Upper lobe of left lung (tissue), 4 donors: Measurements from ENCODE around the gene UBE2D4.

Experiments
- CTCF ChIP-seq, 6 experiments: fragments of 450-650 bp in 4 of 6; fragments of 200-600 bp in 2 of 6; sonication (generic) in 2 of 6; IDR thresholded peaks; one replicate each; pipeline ENCODE4 v1.5.1; 2016 to 2019; ENCODE audit warnings: antibody characterized with exemption in 6 of 6
- POLR2A ChIP-seq, 4 donors: fragments of 450-650 bp; IDR thresholded peaks; one replicate each; pipeline ENCODE4 v1.5.1; 2016 to 2017; ENCODE audit warnings: antibody characterized with exemption in 4 of 4, mild to moderate bottlenecking in 2 of 4

- TF ChIP-seq CTCF (IDR thresholded peaks at IDR 0.05) (no peak), POLR2A (IDR thresholded peaks at IDR 0.05) (no peak)
Observed at GRCh38 chr7:43905956-43906330, 20.3 kb upstream of the UBE2D4 start.
